SIG-M5 treated with dmso at 0.1 percent for 504 hours (cell line): ENCODE results near the gene ITGA3.
"Not testable (repeated sequence)": the region's sequence is repeated elsewhere in the genome, so short reads cannot be mapped to it uniquely, and the experiment has no call there.

Experiments used
- DNase-seq: peaks from one replicate; lab custom pipeline; 2025; ENCODE audit not compliant: unreplicated experiment; lab: John Stamatoyannopoulos, UW

Gene ITGA3

DNA sequence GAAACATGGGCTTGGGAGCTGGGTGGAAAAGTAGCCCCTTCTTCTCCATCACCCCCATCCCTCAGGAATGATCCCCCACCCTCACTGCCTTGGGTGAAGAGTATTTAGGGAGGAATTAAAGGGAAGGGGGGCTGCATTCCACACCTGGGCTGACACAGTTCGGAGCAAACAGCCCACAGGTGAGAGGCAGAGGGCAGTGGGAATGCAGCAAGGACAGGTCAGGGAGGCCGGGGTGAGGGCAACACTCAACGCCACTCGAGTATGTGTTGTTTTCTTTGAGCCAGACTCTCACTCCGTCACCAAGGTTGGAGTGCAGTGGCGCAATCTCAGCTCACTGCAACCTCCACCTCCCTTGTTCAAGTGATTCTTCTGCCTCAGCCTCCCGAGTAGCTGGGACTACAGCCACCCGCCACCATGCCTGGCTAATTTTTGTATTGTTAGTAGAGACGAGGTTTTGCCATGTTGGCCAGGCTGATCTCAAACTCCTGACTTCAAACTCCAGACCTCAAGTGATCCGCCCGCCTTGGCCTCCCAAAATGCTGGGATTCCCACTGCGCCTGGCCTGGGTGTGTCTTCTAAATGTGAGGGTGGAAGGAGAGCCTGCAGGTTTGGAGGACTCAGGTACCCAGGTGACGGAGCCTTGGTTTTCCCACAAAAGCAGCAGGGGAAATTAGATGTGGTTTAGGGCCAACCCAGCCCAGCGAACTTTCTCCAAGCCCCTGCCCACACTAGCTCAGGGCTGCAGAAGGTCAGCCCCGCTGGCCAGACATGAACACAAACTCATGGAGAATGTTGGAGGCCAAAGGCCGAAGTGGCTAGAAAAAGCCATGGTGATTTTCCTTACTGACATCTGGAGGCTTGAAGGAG is 21.2 kb upstream of the ITGA3 start:
- no peak for DNase-seq

DNA sequence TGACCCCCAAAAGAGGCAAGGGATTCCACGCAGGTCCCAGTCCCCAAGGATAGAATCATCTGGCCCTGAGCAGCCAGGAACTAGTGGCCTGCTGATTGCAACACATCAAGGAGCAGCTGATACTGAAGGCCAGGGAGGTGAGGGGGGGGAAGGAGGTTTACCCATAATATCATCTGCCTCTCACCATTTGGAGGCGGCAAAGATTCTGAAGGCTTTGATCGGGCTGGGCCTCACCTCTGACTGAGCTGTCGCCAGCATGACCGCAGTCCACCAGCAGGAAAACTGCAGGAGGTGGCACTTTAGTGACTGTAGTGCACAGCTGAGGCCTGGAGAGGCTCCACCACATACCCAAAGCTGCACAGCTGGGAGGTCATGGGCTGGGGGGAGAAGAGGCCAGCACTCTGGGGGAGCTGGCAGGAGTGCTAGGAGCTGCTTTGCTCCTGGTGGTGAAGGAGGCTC is 20.5 kb upstream of the ITGA3 start:
- DNase-seq, result no peak

DNA sequence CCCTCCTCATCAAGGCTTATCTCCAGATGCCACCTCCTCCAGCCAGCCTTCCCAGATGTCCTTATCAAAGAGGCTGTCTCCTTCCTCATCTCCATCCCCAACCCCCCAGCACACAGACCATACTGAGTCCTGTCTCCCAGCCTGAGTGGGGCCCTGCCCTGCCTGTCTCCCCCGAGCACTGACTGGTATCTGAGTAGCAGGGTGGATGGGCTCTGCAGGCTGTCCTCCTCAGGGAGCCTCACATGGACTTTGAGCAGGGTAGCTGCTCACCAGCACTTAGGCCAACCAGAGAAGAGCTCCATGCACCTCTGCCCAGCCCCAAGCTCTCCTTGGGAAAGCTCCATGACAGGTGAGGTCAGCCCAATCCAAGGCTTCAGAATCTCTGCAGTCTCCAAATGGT is 20.0 kb upstream of the ITGA3 start:
- DNase-seq, result no peak

DNA sequence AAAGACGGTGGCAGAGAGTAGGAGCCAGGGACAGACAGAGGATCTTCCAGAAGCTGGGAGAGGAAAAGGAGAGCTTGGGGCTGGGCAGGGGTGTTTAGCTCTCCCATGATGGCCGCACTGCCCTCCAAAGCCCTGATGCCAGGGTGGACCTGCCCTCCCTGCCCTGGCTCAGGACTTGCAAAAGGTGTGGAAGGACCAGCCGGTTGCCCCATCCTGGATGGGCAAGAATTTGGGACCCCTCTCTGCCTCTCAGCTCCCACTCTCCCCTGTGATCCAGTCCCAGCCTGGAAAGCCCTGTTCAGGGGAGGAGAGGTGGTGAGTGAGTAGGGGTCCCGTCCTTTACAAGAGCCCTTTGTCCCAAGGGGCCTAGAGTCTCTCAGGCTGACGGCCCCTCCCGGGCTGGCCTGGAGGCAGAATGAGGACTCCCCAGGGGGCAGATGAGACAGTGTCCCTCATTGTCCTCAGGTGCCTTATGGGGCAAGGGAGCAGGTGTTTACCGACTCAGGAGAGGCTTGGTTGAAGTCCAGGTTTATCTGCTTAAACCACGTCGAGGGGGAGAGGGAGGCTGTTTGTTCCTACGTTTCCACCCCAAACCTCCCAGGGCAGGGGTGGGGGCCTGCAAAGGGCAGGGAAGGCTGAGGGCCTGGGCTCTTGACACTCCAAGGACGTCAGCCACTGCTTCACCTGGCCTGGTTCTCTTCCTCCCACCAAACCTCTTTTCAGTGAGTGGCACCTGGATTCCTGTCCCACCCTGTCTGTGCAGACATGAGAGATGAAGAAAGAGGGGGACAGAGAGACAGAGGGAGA is 19.3 kb upstream of the ITGA3 start:
- no peak for DNase-seq

DNA sequence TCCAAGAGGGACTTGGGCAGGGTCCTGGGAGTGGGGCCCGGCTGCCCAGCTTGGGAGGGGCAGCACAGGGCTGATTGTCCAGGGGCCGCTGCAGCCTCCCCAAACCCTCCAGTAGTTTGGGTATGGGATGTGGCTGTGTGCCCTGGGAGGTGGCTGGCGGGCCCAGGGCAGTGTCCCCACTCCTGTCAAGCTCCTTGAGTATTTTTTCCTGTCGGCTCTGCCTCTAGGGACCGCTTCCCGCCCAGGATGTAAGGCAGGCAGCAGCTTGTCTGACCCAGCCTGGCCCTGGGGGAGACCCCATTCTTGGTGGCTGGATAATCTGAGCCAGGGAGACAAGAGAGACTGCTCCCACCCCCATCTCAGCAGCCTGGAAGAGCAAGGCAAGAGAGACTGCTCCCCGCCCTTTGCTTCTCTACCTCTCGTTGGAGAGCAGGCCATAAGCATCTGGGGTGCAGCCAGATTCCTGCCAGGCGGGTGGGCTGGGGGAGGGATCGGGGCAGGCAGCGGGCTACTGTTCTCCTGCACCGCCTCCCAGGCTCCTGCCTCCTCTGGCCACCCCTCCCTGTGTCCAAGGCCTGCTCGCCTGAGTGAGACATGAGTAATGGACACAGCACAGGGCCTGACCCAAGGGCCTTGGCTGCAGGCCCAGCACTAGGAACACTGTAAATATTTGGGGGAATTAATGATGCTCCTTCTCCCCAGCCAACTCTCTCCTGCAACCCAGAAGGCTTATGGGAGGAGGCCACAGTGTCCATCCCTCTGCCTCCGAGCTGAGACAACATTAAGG is 18.4 kb upstream of the ITGA3 start:
- DNase-seq, result no peak

DNA sequence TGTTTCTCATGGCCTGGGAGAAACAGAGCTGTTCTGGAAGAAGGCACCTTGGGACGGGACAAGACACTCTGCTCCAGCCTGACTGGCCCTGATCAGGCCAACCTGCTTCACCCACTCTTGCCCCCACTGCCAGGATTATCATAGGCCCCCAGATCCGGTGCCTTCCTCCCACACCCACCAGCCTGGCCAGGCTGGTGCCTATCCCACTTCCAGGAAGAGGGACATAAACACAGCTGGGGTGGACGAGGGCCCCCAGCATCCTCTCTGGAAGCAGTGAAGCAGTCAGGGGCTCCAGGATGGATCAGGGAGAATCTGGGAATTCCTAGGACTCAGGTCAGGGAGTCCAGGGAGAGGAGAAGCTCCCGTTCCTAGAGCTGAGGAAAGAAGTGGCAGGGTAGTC is 16.9 kb upstream of the ITGA3 start:
- DNase-seq, result no peak

DNA sequence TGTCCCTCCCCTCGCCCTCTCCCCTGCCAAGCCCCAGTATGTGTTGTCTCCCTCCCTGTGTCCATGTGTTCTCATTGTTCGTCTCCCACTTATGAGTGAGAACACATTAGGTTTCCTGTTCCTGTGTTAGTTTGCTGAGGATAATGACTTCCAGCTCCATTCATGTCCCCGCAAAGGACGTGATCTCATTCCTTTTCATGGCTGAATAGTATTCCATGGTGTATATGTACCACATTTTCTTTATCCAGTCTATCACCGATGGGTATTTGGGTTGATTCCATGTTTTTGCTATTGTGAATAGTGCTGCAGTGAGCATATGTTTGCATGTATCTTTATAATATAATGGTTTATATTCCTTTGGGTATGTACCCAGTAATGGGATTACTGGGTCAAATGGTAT is 15.4 kb upstream of the ITGA3 start:
- not testable (repeated sequence) for DNase-seq

DNA sequence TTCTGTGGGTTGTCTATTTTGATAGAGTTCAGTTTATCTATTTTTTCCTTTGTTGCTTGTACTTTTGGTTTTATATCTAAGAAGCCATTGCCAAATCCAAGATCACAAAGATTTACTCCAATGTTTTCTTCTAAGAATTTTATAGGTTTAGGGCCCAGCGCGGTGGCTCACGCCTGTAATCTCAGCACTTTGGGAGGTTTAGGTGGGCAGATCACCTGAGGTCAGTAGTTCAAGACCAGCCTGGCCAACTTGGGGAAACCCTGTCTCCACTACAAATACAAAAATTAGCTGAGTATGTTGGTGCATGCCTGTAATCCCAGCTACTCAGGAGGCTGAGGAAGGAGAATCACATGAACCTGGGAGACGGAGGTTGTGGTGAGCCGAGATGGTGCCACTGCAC is 13.7 kb upstream of the ITGA3 start:
- no peak for DNase-seq

DNA sequence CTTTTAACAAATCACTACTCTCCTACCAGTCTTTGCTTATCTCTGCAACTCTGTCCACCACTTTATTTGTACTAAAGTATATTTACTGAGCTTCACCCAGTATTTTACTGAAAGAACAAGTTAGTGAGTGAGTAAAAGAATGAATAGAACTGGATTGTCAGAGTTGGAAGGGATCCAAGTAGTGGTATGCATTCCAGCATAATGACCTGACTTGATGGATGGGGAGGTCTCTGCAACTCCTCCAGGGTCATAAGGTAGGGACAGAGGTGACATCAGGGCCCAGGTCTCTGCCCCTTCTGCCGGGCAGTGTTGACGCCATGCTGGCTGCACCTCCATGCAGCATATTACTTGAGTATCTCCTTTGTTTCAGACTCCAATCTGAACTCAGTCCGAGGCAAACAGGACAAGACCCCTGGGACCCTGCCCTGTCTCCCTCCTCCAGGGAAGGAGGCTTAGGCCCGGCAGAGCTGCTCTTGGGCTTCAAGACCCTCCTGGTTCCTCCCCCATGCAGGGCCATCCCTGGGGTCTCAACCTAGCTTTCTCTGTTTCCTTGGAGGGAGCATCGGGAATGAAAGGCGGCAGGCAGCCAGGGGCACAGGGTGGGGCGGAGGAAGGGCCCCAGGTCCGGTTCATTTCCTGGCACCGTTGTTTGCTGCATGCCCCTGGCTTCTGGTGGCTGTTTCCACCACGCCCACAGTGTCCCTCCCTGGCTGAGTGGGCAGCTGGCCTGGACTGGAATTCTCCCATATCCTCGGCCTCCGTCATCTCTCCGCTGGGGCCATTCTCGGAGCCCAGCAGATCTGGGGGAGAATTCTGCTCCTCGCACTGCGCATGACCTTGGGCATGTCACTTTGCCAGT is 12.4 kb upstream of the ITGA3 start:
- no peak for DNase-seq

DNA sequence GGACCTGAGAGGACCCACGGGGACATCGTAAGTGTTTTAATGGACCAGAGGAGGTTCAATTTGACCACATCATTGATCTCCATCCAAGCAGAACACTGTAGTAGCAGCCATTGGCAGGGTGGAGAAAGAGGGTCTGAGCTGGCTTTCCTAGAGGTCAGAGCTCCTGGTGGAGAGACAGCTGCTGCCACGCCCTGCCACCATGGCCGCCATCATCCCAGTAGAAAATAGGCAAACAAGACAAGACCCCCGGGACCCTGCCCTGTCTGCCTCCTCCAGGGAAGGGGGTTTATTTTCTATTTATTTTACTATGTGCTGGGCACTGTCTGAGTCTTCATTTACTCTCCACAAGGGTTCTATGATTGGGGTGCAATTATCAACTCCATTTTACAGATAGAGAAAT is 11.4 kb upstream of the ITGA3 start:
- DNase-seq, result no peak

DNA sequence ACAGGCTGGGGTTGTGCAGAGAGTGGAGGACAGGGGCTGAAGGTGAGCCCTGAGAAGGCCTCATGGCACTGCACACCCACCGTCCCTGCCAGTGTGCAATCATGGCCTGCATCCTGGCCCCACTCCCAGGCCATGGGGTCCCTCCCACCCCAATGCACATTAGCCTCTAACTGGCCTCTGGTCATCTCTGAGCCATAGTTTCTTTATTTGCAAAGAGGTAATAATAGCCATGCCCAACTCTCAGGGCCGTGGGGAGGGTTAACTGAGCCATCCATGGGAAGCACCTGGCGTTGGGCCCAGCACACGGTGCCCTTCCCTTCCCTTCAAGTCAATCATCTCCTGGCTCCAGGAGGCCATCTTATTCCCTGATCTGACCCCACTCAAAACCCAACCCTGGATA is 10.8 kb upstream of the ITGA3 start:
- no peak for DNase-seq

DNA sequence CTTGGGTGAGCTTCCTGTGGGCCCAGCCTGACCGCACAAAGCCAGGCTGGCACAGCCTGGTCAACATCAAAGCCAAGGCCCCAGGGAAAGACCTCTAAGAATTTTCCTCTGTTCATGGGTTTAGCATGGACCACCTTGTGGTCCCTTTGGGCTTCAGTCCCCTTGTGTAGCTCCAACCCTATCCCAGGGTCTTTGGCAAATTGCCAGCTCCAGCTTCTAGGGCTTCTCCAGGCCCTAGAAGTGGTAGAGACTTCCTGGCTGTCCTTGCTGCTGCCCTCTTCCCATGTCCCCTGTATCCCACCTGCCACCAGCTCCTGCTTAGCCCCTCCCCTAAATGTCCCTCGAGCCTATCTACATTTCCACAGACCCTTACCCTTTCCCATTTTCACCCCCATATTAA is 9.7 kb upstream of the ITGA3 start:
- no peak for DNase-seq

DNA sequence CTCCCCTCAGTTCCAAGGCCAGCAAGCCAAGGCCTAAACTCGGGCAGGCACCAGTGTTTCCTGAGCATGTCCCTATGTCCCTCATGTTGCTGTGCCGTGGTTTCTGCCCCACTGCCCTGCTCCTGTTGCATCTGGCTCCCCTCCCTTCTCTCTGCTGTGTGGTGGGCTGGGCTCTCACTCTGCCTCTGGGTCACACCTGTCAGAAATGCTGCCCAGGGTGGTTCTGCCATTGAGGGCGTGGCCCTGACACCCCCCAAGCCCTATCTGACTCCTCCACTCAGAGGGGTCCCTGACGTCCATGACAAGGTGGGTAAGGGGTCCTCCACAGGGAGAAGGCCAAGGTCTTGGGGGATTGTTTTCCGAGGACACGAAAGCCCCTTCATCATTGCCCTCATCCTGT is 9.2 kb upstream of the ITGA3 start:
- DNase-seq, result no peak

DNA sequence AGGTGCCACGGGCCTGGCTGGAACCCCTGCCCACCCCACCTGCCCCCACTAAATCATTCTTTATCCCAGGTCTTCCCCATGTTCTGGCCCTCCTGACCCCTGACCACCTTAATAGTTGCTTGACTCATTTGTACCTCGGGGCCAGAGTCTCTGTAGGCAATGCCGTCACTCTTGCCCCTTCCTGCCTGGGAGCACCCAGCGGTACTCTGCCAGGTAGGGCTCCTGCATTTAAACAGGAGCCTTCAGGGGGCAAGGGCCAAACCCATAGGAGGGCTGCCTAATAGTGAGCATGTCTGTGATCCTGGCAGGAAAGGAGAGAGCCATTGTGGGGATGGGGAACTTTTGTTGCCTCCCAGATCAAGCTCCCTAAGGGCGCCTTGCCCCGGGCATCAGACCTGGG is 8.8 kb upstream of the ITGA3 start:
- no peak for DNase-seq

DNA sequence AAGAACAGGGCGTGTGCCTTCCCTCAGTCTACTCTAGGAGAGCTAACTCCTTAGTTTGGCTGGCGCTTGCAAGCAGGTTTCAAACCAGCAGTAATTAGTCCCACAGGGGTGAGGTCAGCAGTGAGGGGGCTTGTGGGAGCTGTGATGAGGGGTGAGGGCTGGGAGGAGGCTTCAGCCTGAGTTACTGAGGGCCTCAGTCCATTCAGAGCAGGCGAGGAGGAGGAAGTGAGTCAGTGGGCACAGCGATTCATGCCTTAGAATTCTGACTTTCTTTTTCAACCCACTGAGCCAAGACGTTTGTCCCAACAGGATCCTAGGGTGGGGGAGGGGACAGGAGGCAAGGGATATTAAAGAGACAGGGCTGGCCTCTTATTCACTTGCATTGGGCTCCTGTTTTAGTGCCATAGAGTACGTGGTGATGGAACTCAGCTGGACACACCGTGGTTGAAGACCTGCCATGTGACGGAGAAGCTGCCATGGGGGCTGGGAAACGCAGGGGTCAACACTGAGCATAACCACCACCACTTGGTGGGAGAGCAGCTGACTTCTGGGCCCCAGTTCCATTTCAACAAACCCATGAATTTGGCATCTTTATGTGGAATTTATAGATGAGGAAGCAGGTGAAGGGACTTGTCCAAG is 8.3 kb upstream of the ITGA3 start:
- no peak for DNase-seq

DNA sequence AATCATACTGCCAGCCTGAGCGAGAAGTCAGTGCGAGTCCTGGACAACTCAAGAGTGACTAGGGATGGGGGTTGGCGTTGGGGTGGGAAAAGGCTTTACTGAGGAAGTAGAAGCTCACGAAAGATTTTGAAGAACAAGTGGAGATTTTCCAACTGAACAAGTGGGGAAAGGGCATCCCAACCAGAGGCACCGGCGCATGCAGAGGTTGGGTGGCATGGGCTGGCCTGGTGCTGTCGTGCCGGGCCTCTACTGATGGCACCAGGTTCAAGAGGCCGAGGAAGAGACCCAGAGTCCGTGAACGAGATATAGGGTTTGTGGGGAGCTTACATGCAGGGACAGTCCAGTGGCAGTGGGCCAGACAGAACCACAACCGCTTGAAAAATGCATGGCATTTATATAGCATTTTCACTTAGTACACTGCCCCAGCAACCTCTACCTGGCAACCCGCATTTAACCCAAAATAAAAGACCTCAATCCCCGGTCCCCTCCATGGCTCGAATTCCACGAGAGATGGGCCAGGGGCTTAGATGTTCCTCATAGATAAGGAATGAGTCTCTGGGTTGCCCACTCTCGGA is 7.7 kb upstream of the ITGA3 start:
- no peak for DNase-seq

DNA sequence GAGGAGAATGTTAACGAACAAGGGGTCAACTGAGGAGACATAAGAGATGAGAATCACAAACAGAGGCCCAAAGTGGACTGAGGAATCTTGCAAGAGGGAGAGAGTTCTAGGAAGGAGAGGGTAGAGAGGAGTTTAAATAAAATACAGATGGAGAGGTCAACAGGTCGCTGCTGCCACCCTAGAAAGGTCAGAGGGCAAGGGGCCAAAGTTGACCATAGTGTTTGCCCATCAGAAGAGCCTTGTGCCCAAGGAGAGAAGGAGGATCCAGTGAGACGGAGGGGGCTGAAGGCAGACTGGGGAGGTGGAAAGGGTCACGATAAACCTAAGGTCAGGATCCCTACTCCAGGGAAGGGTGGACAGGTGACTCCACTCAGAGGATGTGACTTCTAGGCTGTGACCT is 6.9 kb upstream of the ITGA3 start:
- no peak for DNase-seq

DNA sequence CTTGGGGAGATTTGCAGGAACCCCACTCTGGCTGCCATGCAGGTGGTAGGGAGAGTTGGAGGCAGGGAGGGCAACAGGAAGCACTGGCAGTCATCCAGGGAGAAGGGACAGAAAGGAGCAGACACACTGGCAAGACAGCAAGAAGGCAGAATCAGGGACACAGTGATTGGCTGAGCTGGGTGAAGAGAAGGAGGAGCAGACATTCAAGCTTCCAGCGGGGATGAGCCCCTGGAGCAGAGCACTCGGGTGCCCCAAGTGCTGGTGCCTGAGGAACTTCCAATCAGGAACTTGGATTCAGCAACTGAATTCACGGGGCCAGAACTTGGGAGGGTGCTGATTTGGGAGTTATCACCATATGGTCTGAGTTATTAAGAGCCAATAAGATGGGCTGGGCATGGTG is 6.3 kb upstream of the ITGA3 start:
- DNase-seq, result no peak

DNA sequence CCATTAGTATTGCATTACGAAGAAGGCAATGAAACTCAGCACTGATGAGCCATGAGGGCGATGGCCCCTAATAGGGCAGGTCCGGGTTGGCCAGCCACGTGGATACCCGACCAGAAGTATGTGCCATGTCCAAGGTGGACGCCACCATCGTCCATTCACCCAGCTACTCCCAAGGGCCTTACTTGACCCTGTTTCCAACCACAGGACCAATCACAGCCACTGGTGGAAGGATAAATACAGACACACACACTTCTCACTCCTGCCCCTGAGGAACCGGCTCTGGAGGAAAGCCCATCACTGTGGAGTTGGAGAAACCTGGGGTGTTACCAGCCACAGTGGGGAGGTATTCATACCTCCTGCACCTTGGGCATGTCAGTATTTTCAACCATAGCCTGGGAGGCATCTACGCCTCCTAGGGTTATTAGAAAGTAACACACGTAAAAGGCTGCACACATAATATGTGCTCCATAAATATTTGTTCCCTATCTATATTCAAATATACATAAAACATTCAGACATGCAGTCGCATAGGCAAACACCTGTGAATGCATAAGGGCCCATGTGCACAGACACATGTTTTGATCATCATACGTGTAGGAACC is 5.4 kb upstream of the ITGA3 start:
- DNase-seq, result no peak
